PFSK-1 (cell line): ENCODE data around the gene SNUPN.

Experiments
- POLR2AphosphoS5 ChIP-seq: IDR thresholded peaks from 2 replicates; pipeline ENCODE4 v1.6.1; 2012; ENCODE audit warnings: low read depth, mild to moderate bottlenecking, control low read depth, low read length, moderate library complexity
- TAF1 ChIP-seq: IDR thresholded peaks from 2 replicates; pipeline ENCODE4 v1.6.1; 2012; ENCODE audit warnings: low read length, control low read depth, borderline replicate concordance; ENCODE audit not compliant: insufficient read depth

GRCh38 chr15:75637245-75638009 is 11.9 kb upstream of the SNUPN start:
- TF ChIP-seq POLR2AphosphoS5 (no peak), TAF1 (no peak)
